Left renal pelvis (tissue), 4 donors: ENCODE data around the gene CXCL1. TPM values are rescaled to one million over a fixed set of nuclear protein-coding genes. Genes with fewer than 3 reads are reported as not detected.

Experiments
- DNase-seq, 4 donors: peaks; one replicate each; pipeline ENCODE4 v3.0.0-alpha.2; 2013; ENCODE audit warnings: low read depth in 4 of 4, low spot score in 3 of 4
- polyA plus RNA-seq, 4 donors: library from polyadenylated mRNA; unstranded; fragments of 120-200 nt; gene quantifications; one replicate each; pipeline ENCODE4 v1.2.1, GENCODE V29; 2013; ENCODE audit not compliant: insufficient read length in 4 of 4

The CXCL1 gene
- polyA plus RNA-seq, 4 donors, result 0.50 to 1.7 (median 0.53) TPM; not detected in 1

GRCh38 chr4:73850261-73850970, 18.8 kb upstream of the CXCL1 start:
- DNase-seq, result no peak

DNA sequence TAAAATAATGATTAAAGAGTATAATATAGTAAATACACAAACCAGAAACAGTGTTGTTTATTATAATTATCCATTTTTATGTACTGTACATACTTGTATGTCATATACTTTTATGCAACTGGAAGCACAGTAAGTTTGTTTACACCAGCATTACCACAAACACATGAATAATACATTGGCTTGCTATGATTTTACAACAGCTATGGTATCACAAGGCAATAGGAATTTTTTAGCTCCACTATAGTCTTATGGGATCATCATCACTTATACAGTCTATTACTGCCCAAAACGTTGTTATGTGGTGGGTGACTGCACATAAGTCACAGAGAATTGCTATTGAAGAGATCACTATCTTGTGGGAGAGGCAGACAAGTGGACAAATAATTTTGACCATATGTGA, 17.9 kb upstream of the CXCL1 start:
- no peak for DNase-seq

DNA sequence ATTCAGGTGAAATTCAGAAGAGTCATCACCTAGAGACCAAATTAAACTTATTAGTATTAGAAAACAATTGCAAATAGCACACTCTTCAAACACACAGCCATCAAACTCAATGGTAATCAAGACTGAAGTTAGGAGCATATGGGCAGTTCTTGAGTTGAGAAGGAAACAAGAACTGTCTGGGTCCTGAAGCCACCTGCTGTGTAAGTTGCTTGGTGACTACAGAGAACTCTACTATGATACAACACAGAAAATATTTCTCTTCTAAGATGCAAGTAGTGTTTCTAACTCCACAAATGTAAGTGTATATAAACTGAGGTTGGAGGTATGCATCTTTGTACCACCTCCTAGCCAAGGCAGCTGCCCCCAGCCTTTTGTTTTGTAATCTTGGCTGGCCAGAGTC, 16.4 kb upstream of the CXCL1 start:
- DNase-seq, result no peak

- DNase-seq, result no peak
Observed at GRCh38 chr4:73853246-73853704, 15.9 kb upstream of the CXCL1 start, which contains the start of gene PF4V1. PF4V1 (plus strand) TSS chr4:73853296; CDS start chr4:73853363, 67 bp downstream.

- no peak for DNase-seq
Observed at GRCh38 chr4:73853718-73854473, 15.3 kb upstream of the CXCL1 start.

DNA sequence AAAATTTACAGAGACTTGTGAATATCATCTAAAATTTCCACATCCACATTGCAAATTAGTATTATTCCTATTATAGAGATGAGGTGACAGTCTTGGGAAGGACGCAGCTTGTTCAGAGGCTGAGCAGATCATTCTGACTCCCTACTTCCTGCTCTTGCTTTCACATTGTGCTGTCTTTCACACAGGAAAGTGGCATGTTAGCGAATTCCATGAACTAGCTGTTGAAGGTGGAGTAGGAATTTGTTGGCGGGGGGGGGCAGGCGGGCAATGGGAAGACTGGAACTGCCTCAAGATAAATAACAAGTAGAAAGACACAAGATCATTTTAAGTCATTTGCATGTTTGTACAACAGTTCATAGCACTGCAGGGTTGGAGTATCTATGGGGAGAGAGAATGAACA, 13.8 kb upstream of the CXCL1 start:
- DNase-seq, result no peak

GRCh38 chr4:73856518-73856917, 12.7 kb upstream of the CXCL1 start:
- no peak for DNase-seq

GRCh38 chr4:73859614-73860088, 9.5 kb upstream of the CXCL1 start:
- no peak for DNase-seq

GRCh38 chr4:73860181-73860580, 9.0 kb upstream of the CXCL1 start:
- no peak for DNase-seq

DNA sequence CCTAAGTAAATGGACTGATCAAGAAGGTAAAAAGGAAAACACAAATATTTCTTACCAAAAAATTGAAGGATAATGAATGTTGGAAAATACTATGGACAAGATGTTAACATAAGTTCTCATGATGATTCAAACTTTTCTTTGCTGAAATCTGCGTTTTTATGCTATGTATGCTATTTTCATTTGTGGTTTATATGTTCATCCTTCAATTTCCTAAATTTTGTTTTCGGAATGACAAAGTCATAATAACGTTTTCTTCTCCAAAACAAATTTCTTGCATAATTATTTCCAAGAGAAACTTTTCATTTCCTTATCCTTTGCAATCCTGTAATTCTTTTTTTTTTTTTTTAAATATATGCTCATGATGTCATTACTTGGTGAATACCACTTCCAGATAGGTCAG, 8.3 kb upstream of the CXCL1 start:
- DNase-seq, result no peak

GRCh38 chr4:73862322-73862721, 6.9 kb upstream of the CXCL1 start:
- no peak for DNase-seq

- no peak for DNase-seq
Observed at GRCh38 chr4:73864365-73864764, 4.8 kb upstream of the CXCL1 start.

- DNase-seq, result no peak
Observed at GRCh38 chr4:73864961-73865360, 4.2 kb upstream of the CXCL1 start.

DNA sequence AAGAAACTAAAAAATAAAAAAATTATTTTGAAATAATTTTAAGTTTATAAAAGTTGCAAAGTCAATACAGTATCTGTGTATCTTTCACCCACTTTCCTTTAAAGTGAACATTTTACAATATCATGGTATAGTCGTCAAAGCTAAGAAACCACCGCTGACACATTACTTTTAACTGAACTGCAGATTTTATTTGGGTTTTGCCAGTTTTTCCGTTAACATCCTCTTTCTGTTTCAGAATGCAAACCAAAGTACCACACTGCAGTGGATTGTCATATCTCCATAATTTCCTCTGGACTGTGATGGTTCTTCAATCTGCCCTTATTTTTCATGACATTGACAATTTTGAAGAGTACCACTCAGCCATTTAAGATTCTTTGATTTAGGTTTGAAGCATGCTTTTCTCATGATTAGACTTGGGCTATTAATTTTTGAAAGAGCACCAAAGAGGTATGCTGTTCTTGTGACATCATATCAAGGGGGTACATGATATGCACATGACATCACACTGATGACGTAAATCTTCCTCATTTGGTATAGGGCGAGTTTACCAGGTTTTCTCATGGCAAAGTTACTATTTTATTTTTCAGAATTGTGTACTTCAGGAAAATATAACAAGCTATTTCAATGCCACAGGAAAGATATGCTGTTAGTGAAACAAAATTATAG, 3.6 kb upstream of the CXCL1 start:
- DNase-seq, result no peak

- DNase-seq, result no peak
Observed at GRCh38 chr4:73866246-73866645, 2.9 kb upstream of the CXCL1 start.

DNA sequence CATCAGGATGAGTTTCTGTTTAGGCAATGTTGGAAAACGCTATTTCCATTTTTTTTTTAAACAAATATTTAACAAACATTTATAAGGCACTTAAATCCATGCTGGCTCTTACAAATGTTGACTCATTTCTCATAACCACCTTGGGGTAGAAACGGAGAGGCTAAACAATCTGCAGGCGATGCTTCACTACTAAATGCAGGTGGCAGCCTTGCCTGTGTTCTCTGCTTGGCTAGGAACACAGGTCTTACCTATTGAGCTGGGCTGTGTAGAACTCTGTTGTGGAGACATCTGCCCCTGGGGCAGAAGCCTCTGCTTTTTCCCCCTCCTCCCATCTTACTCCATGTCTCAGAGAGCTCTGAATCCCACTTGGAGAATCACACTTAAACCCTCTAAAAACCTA, 1.4 kb upstream of the CXCL1 start:
- DNase-seq, result no peak

DNA sequence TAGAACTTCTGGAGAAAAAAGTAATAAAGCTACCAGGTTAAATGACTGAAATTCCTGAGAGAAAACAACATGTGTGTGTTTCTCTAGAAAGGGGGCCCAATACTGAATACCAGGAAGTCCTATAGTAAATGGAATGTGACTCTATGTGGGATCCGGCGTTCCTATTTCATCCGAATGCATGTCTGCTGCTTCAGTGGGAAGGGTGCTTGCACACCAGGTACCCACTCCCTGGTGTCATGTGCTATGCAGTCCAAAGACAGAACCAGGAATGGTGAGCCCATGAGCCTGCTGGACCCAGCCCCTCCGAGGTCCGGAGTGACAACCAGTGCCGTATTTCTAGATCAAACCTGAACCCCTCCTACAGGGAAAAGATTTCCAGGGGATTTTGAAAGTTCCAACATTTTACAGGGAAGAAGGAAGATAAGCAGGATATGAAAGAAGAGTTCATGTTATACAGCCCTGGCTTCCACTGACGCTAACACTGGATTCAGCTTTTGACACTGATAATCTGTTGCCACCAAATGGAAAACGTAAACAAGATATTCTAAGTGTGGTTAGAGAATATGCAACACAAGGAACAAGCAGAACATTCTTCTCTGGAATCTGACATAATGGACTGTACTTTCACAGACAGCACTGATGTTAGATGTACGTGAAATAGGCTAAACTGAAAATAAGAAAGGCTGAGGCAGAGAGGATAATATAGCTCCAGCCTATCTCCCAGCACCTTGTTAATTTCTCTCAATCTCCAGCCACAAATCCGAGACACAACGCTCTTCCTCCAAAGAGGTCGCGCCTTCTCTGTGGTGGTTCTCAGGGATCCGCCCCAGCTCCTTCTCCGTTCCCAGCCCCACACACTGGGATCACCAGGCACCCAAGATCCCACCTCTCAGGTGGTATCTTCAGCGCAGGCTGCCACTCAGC, 725 bp upstream of the CXCL1 start:
- DNase-seq, result no peak

DNA sequence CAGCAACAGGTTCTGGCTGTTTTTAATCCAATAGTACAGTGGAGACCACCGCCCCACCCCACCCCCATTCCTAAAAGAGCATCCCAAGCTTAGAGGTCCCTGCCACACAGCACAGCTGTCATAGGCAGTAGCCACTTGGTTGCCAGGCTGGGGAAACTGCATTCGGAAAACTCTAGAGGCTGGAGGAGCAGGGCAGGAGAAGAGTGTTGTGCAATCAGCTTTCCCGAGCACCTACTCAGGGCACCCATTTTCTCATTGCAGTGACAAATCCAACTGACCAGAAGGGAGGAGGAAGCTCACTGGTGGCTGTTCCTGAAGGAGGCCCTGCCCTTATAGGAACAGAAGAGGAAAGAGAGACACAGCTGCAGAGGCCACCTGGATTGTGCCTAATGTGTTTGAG, 1.1 kb downstream of the CXCL1 start:
- no peak for DNase-seq

DNA sequence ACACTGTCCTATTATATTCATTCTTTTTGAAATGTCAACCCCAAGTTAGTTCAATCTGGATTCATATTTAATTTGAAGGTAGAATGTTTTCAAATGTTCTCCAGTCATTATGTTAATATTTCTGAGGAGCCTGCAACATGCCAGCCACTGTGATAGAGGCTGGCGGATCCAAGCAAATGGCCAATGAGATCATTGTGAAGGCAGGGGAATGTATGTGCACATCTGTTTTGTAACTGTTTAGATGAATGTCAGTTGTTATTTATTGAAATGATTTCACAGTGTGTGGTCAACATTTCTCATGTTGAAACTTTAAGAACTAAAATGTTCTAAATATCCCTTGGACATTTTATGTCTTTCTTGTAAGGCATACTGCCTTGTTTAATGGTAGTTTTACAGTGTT, 1.6 kb downstream of the CXCL1 start:
- no peak for DNase-seq
